Measurements from ENCODE around the gene EXOC2.

The EXOC2 gene

DNA sequence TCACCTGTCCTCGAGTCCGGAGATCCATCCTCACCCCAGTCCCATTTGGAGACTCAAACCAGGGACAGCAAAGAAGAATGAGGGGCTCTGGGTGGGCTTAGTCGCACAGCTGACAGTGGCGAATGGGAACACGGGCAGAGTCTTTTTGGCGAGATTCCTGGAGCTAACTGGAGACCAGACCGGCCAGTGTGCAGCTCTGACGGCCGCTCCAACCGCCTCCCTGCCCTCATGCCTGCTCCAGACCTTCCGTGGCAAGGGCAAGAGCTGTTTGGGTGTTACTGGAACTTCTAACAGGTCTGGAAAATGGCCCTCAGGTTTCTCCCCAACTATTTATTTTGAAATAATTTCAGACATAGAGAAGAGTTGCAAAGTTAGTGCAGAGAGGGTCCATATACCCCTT, 225.8 kb downstream of the EXOC2 start:
- 93% methylated on average over 11 of the region's 11 CpGs for WGBS
- H3K79me1 ChIP-seq (replicated peaks; ENCODE audit: low read length, poor library complexity, severe bottlenecking), result no peaks in the 10 kb centered on the region
- no peaks in the 10 kb centered on the region for H3K9me3 ChIP-seq (ENCODE audit: control insufficient read depth, low read length)
- no peak overlapping the region for H3K4me3 ChIP-seq (ENCODE audit: insufficient read depth in 1 of 2, low read depth in 1 of 2, low read length in 2 of 2)
- H3K4me2 ChIP-seq (ENCODE audit: low read length, poor library complexity, severe bottlenecking), result no peak overlapping the region
- peaks cover 15 to 27% of the 10 kb centered on the region in 2 experiments for H3K27me3 ChIP-seq (ENCODE audit: control insufficient read depth in 1 of 2, insufficient read depth in 1 of 2, low read length in 2 of 2)
- H3K4me1 ChIP-seq (ENCODE audit: control insufficient read depth, insufficient read depth, low read depth, low read length), result peaks cover 2% of the 10 kb centered on the region
- H3K36me3 ChIP-seq (ENCODE audit: control insufficient read depth in 1 of 2, insufficient read depth in 2 of 2, low read depth in 1 of 2, low read length in 2 of 2), result no peaks in the 10 kb centered on the region
- no peak overlapping the region for H2BK5ac ChIP-seq (ENCODE audit: low read depth, low read length, poor library complexity, severe bottlenecking)
- no peak overlapping the region for H2BK120ac ChIP-seq (ENCODE audit: low read depth, low read length)
- H2AK5ac ChIP-seq (ENCODE audit: low read length, severe bottlenecking), result no peak overlapping the region
- no peak for DNase-seq
- no peak overlapping the region for H3K27ac ChIP-seq (ENCODE audit: low read length, poor library complexity, severe bottlenecking)
- no peak overlapping the region for H4K91ac ChIP-seq (ENCODE audit: low read length)
- H3K23ac ChIP-seq (ENCODE audit: low read length in 2 of 2), result no peak overlapping the region
- H3K9ac ChIP-seq (ENCODE audit: low read length), result no peak overlapping the region
- H2BK15ac ChIP-seq (ENCODE audit: low read depth, poor library complexity, severe bottlenecking), result no peak overlapping the region
- no peak overlapping the region for H3K14ac ChIP-seq (ENCODE audit: low read length in 2 of 2)
- H3K18ac ChIP-seq (ENCODE audit: low read depth in 1 of 2, low read length in 2 of 2), result no peak overlapping the region
- H4K8ac ChIP-seq (ENCODE audit: low read length), result no peak overlapping the region
- no peak overlapping the region for H3K4ac ChIP-seq (ENCODE audit: low read depth in 1 of 2, low read length in 2 of 2)
- no peak overlapping the region for H2BK12ac ChIP-seq (ENCODE audit: low read length in 2 of 2)
- no peak overlapping the region for H2AFZ ChIP-seq (ENCODE audit: low read depth, low read length)

DNA sequence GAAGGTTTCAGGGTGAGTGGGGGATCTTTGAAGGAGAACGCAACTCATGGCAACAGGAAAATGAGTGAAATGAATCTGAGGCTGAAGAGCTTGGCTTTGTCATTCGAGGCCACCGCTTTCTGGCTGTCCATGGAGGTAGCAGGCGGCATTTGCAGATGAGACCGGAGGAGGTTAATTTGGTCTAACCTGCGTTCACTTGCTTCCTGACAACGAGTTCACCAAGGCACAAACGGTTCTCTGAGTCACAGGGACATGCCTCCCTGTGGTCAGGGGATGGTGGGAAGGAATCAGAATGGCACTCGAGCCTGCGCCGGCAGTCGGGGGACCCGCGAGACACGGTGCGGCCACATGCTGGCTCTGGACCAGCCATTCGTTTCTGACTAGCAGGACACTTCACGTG, 226.4 kb downstream of the EXOC2 start:
- H3K4me1 ChIP-seq (ENCODE audit: control insufficient read depth, insufficient read depth, low read depth, low read length), result peaks cover 2% of the 10 kb centered on the region
- H2BK5ac ChIP-seq (ENCODE audit: low read depth, low read length, poor library complexity, severe bottlenecking), result no peak overlapping the region
- no peak overlapping the region for H3K4me3 ChIP-seq (ENCODE audit: insufficient read depth in 1 of 2, low read depth in 1 of 2, low read length in 2 of 2)
- H3K18ac ChIP-seq (ENCODE audit: low read depth in 1 of 2, low read length in 2 of 2), result no peak overlapping the region
- WGBS, result 92% methylated on average over 18 of the region's 18 CpGs
- no peaks in the 10 kb centered on the region for H3K36me3 ChIP-seq (ENCODE audit: control insufficient read depth in 1 of 2, insufficient read depth in 2 of 2, low read depth in 1 of 2, low read length in 2 of 2)
- no peak overlapping the region for H3K27ac ChIP-seq (ENCODE audit: low read length, poor library complexity, severe bottlenecking)
- H2AK5ac ChIP-seq (ENCODE audit: low read length, severe bottlenecking), result no peak overlapping the region
- no peak overlapping the region for H2BK12ac ChIP-seq (ENCODE audit: low read length in 2 of 2)
- no peak overlapping the region for H4K91ac ChIP-seq (ENCODE audit: low read length)
- H3K4ac ChIP-seq (ENCODE audit: low read depth in 1 of 2, low read length in 2 of 2), result no peak overlapping the region
- DNase-seq, result no peak
- no peak overlapping the region for H2BK15ac ChIP-seq (ENCODE audit: low read depth, poor library complexity, severe bottlenecking)
- peaks cover 15 to 27% of the 10 kb centered on the region in 2 experiments for H3K27me3 ChIP-seq (ENCODE audit: control insufficient read depth in 1 of 2, insufficient read depth in 1 of 2, low read length in 2 of 2)
- no peak overlapping the region for H4K8ac ChIP-seq (ENCODE audit: low read length)
- H3K4me2 ChIP-seq (ENCODE audit: low read length, poor library complexity, severe bottlenecking), result no peak overlapping the region
- H2AFZ ChIP-seq (ENCODE audit: low read depth, low read length), result no peak overlapping the region
- no peak overlapping the region for H3K14ac ChIP-seq (ENCODE audit: low read length in 2 of 2)
- H3K9ac ChIP-seq (ENCODE audit: low read length), result no peak overlapping the region
- H3K79me1 ChIP-seq (replicated peaks; ENCODE audit: low read length, poor library complexity, severe bottlenecking), result no peaks in the 10 kb centered on the region
- H3K9me3 ChIP-seq (ENCODE audit: control insufficient read depth, low read length), result no peaks in the 10 kb centered on the region
- no peak overlapping the region for H3K23ac ChIP-seq (ENCODE audit: low read length in 2 of 2)
- no peak overlapping the region for H2BK120ac ChIP-seq (ENCODE audit: low read depth, low read length)

DNA sequence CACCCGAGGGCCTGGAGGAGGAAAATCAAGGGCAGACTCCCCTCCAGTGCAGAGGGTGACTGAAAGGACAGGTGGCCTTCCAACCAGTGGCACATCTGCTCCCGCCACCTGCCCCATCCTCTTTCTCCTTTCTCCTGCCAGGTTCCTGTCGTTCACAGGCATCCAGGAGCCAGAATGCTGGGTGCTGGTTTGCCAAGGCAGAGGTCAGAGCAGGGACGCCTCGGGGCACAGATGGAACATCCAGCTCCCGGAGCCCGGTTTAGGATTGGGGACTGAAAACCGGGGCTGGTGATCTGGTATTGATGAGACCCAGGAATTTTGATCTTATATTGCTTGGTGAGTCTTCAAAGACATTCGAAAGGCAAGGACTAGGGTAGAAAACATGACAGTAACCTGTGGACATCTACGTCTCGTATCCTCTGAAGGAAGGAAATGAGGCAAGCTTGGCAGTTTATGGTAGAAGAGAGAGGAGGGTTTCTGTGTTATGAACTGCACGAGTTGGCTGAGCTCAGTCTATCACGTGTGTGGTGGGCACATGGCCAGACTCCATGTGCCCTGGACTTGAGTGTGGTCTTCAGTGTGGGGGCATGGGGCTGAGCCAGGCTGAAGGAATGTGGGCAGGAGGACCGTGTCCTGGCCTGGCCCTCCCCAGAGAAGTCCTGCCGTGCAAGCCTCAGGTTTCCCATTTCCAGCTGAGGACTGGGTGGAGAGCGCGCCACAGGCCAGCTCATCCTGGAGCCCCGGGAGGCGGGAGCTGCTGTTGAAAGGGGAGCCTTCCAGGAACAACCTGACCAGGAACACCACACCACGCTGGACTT, 227.2 kb downstream of the EXOC2 start:
- Histone ChIP-seq H3K4ac (ENCODE audit: low read depth in 1 of 2, low read length in 2 of 2) (no peak overlapping the region), H3K14ac (ENCODE audit: low read length in 2 of 2) (peak overlapping the region in 1 of 2 experiments; percentile 38), H2BK12ac (ENCODE audit: low read length in 2 of 2) (no peak overlapping the region), H3K18ac (ENCODE audit: low read depth in 1 of 2, low read length in 2 of 2) (no peak overlapping the region), H3K9me3 (ENCODE audit: control insufficient read depth, low read length) (no peaks in the 10 kb centered on the region), H2BK120ac (ENCODE audit: low read depth, low read length) (no peak overlapping the region), H3K27ac (ENCODE audit: low read length, poor library complexity, severe bottlenecking) (no peak overlapping the region), H3K36me3 (ENCODE audit: control insufficient read depth in 1 of 2, insufficient read depth in 2 of 2, low read depth in 1 of 2, low read length in 2 of 2) (no peaks in the 10 kb centered on the region), H4K8ac (ENCODE audit: low read length) (no peak overlapping the region), H2AFZ (ENCODE audit: low read depth, low read length) (no peak overlapping the region), H3K4me3 (ENCODE audit: insufficient read depth in 1 of 2, low read depth in 1 of 2, low read length in 2 of 2) (no peak overlapping the region), H3K4me1 (ENCODE audit: control insufficient read depth, insufficient read depth, low read depth, low read length) (peaks cover 2% of the 10 kb centered on the region), H2BK5ac (ENCODE audit: low read depth, low read length, poor library complexity, severe bottlenecking) (no peak overlapping the region), H3K23ac (ENCODE audit: low read length in 2 of 2) (no peak overlapping the region), H3K9ac (ENCODE audit: low read length) (no peak overlapping the region), H2BK15ac (ENCODE audit: low read depth, poor library complexity, severe bottlenecking) (no peak overlapping the region), H4K91ac (ENCODE audit: low read length) (no peak overlapping the region), H3K79me1 (replicated peaks; ENCODE audit: low read length, poor library complexity, severe bottlenecking) (no peaks in the 10 kb centered on the region), H3K27me3 (ENCODE audit: control insufficient read depth in 1 of 2, insufficient read depth in 1 of 2, low read length in 2 of 2) (peaks cover 15 to 27% of the 10 kb centered on the region in 2 experiments), H2AK5ac (ENCODE audit: low read length, severe bottlenecking) (no peak overlapping the region), H3K4me2 (ENCODE audit: low read length, poor library complexity, severe bottlenecking) (no peak overlapping the region)
- DNase-seq, result no peak
- 82% methylated on average over 20 of the region's 20 CpGs for WGBS

DNA sequence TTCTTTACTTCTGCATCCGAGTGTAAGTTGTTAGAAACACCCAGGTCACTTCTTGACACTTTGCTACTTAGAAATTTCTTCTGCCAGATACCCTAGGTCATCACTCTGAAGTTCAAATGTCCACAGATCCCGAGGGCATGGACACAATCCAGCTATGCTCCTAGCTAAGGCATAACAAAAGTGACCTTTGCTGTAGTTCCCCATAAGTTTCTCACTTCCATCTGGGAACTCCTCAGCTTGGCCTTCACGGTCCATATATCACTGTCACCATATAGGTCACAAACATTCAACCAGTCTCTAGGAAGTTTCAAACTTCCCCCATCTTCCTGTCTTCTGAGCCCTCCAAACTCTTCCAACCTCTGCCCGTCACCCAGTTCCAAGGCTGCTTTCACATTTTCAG, 236.1 kb downstream of the EXOC2 start:
- H3K4me1 ChIP-seq (ENCODE audit: control insufficient read depth, insufficient read depth, low read depth, low read length), result peaks cover 2% of the 10 kb centered on the region
- no peaks in the 10 kb centered on the region for H3K36me3 ChIP-seq (ENCODE audit: control insufficient read depth in 1 of 2, insufficient read depth in 2 of 2, low read depth in 1 of 2, low read length in 2 of 2)
- peaks cover 0 to 6% of the 10 kb centered on the region in 2 experiments for H3K27me3 ChIP-seq (ENCODE audit: control insufficient read depth in 1 of 2, insufficient read depth in 1 of 2, low read length in 2 of 2)
- no peak overlapping the region for H2BK120ac ChIP-seq (ENCODE audit: low read depth, low read length)
- no peaks in the 10 kb centered on the region for H3K9me3 ChIP-seq (ENCODE audit: control insufficient read depth, low read length)
- H3K27ac ChIP-seq (ENCODE audit: low read length, poor library complexity, severe bottlenecking), result no peak overlapping the region
- no peak overlapping the region for H2BK5ac ChIP-seq (ENCODE audit: low read depth, low read length, poor library complexity, severe bottlenecking)
- H3K4me3 ChIP-seq (ENCODE audit: insufficient read depth in 1 of 2, low read depth in 1 of 2, low read length in 2 of 2), result no peak overlapping the region
- no peak for DNase-seq
- H4K91ac ChIP-seq (ENCODE audit: low read length), result no peak overlapping the region
- no peak overlapping the region for H2AFZ ChIP-seq (ENCODE audit: low read depth, low read length)
- no peak overlapping the region for H2BK15ac ChIP-seq (ENCODE audit: low read depth, poor library complexity, severe bottlenecking)
- H2BK12ac ChIP-seq (ENCODE audit: low read length in 2 of 2), result no peak overlapping the region
- WGBS, result 62% methylated on average over 4 of the region's 4 CpGs
- no peak overlapping the region for H3K18ac ChIP-seq (ENCODE audit: low read depth in 1 of 2, low read length in 2 of 2)
- H3K4ac ChIP-seq (ENCODE audit: low read depth in 1 of 2, low read length in 2 of 2), result no peak overlapping the region
- H2AK5ac ChIP-seq (ENCODE audit: low read length, severe bottlenecking), result no peak overlapping the region
- H3K14ac ChIP-seq (ENCODE audit: low read length in 2 of 2), result no peak overlapping the region
- H3K79me1 ChIP-seq (replicated peaks; ENCODE audit: low read length, poor library complexity, severe bottlenecking), result no peaks in the 10 kb centered on the region
- H3K23ac ChIP-seq (ENCODE audit: low read length in 2 of 2), result no peak overlapping the region
- no peak overlapping the region for H3K4me2 ChIP-seq (ENCODE audit: low read length, poor library complexity, severe bottlenecking)
- H4K8ac ChIP-seq (ENCODE audit: low read length), result no peak overlapping the region
- H3K9ac ChIP-seq (ENCODE audit: low read length), result no peak overlapping the region

All from mesenchymal stem cell (in vitro differentiated cells and primary cell).